IPS-15b (cell line): Measurements from ENCODE around the gene BCAS4.
"Not testable (repeated sequence)": the region's sequence is repeated elsewhere in the genome, so short reads cannot be mapped to it uniquely, and the experiment has no call there.

Experiments used
- H3K27me3 ChIP-seq: one replicate; pipeline ENCODE4 v1.6.1; 2013; ENCODE audit warnings: low read length; ENCODE audit not compliant: control insufficient read depth, insufficient read depth
- H3K36me3 ChIP-seq: one replicate; pipeline ENCODE4 v1.6.1; 2013; ENCODE audit warnings: low read length; ENCODE audit not compliant: control insufficient read depth, insufficient read depth
- H3K4me1 ChIP-seq: one replicate; pipeline ENCODE4 v1.6.1; 2013; ENCODE audit warnings: mild to moderate bottlenecking, low read length; ENCODE audit not compliant: control insufficient read depth, insufficient read depth
- H3K4me3 ChIP-seq: one replicate; pipeline ENCODE4 v1.5.1; 2013; ENCODE audit warnings: low read depth, low read length
- H3K9ac ChIP-seq: one replicate; pipeline ENCODE4 v1.6.1; 2013; ENCODE audit warnings: low read depth, mild to moderate bottlenecking, low read length
- H3K9me3 ChIP-seq: one replicate; pipeline ENCODE4 v1.6.1; 2013; ENCODE audit warnings: mild to moderate bottlenecking, low read length; ENCODE audit not compliant: control insufficient read depth, insufficient read depth

Gene BCAS4

DNA sequence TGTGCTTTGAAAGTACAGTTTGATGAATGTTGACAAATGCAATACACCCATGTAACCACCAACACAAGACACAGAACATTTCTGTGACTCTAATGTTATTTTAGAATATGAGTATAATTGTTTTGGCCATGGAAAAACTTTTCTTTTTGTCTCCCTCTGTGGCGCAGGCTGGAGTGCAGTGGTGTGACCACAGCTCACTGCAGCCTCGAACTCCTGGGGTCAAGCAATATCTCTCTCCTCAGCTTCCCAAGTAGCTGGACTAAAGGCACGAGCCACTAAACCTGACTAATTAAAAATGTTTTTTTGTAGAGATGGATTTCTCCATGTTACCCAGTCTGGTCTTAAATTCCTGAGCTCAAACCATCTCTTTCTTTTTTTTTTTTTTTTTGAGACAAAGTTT, 20.3 kb upstream of the BCAS4 start:
- H3K9me3 ChIP-seq: no peaks in the 10 kb centered on the region
- no peak overlapping the region for H3K9ac ChIP-seq
- H3K27me3 ChIP-seq: no peaks in the 10 kb centered on the region
- no peak overlapping the region for H3K4me3 ChIP-seq
- no peaks in the 10 kb centered on the region for H3K36me3 ChIP-seq
- no peaks in the 10 kb centered on the region for H3K4me1 ChIP-seq

DNA sequence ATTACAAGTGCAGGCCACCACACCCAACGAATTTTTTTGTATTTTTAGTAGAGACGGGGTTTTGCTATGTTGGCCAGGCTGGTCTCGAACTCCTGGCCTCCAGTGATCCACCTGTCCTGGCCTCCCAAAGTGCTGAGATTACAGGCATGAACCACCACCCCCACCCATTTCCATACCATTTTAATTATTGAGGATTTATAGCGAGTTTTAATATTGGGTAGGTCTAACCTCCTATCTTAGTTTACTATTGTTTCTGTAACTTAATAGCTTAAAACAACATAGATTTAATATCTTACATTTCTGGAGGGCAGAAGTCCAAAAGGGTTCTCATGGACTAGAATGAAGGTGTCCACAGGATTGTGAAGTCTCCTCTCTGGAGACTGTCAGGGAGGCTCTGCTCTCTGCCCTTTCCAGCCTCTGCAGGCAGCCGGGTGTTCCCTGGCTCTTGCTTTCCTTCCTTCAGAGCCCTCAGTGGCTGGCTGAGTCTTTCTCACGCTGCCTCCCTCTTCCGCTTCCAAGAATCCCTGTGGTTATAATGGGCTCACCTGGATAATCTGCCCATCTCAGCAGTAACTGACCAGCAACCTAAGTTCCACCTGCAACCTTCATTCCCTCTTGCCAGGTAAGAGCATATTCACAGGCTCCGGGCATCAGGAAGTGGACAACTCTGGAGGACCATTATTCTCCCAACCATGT, 18.6 kb upstream of the BCAS4 start:
- H3K27me3 ChIP-seq: no peaks in the 10 kb centered on the region
- no peak overlapping the region for H3K9ac ChIP-seq
- no peaks in the 10 kb centered on the region for H3K36me3 ChIP-seq

DNA sequence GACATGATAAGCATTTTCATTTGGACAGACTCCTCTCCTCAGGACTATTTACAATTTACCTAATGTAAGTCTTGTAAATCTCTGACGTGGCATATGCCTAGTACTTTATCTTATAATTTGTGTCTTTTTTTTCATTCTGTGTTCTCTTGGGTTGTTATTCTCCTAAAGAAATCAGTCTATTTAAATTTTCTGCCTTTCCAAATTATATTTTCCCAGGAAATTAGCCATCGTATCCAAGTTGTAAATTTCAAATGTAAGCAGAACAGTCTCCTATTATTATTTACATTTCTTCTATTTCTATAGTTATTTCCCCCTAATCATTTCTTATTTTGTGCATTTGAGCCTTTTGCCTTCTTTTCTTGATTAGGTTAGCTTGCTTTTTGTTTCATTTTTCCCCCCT, 17.5 kb upstream of the BCAS4 start:
- Histone ChIP-seq H3K4me3 (no peak overlapping the region), H3K9ac (no peak overlapping the region), H3K9me3 (no peaks in the 10 kb centered on the region)

More for the DNA sequence above, 18.6 kb upstream of the BCAS4 start:
- H3K9me3 ChIP-seq: no peaks in the 10 kb centered on the region
- H3K4me1 ChIP-seq: no peaks in the 10 kb centered on the region
- no peak overlapping the region for H3K4me3 ChIP-seq

DNA sequence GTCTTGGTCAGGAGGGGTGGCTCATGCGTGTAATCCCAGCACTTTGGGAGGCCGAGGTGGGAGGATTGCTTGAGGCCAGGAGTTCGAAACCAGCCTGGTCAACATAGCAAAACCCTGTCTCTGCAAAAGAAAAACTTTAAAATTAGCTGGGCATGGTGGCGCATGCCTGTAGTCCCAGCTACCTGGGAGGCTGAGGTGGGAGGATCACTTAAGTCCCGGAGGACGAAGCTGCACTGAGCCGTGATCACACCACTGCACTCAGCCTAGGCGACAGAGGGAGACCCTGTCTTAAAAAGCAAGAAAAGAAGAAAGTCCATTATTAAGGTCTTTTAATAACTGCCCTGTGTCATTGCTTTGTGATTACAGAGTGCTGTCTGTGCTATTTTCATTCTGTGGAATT, 15.9 kb upstream of the BCAS4 start:
- not testable (repeated sequence) for H3K36me3 ChIP-seq, H3K9me3 ChIP-seq, H3K27me3 ChIP-seq, H3K4me3 ChIP-seq, H3K4me1 ChIP-seq, H3K9ac ChIP-seq

More for the DNA sequence above, 17.5 kb upstream of the BCAS4 start:
- Histone ChIP-seq H3K4me1 (no peaks in the 10 kb centered on the region), H3K27me3 (no peaks in the 10 kb centered on the region), H3K36me3 (no peaks in the 10 kb centered on the region)

DNA sequence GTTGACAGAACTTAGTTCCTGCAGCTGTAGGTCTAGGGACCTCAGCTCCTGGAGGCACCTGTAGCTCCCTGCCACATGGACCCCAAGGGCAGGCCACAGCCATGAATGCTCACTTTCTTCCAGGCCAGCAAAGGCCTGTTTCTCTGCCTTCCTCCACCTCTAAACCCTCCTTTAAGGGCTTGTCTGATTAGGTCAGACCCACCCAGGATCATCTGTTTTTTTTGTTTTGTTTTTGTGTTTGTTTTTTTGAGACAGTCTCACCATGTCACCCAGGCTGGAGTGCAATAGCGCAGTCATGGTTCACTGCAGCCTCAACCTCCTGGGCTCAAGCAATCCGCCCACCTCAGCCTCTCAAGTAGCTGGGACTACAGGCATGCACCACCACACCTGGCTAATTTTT, 11.5 kb upstream of the BCAS4 start:
- no peak overlapping the region for H3K4me3 ChIP-seq

DNA sequence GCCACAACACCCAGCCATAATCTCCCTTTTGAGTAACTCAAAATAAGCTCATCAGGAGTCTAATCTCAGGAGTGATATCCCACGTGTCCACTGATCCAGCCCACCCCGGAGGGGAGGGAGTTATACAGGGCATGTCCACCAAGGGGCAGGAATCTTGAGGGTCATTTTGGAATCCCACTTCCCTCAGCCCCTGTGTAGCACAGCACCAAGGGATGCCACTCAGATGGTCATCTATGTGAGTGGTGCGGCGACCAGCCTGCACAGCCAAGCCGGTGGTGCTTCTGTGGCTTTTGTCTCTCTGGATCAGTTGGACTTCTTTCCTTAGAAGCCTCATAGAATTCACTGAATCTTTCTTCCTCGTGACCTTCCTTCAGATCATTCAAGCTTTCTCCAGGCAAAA, 11.0 kb upstream of the BCAS4 start:
- H3K4me3 ChIP-seq: no peak overlapping the region
- no peak overlapping the region for H3K9ac ChIP-seq
- H3K27me3 ChIP-seq: no peaks in the 10 kb centered on the region
- H3K9me3 ChIP-seq: no peaks in the 10 kb centered on the region
- no peaks in the 10 kb centered on the region for H3K4me1 ChIP-seq
- no peaks in the 10 kb centered on the region for H3K36me3 ChIP-seq

More for the DNA sequence above, 11.5 kb upstream of the BCAS4 start:
- H3K27me3 ChIP-seq: no peaks in the 10 kb centered on the region
- H3K4me1 ChIP-seq: no peaks in the 10 kb centered on the region
- no peaks in the 10 kb centered on the region for H3K36me3 ChIP-seq
- H3K9me3 ChIP-seq: no peaks in the 10 kb centered on the region
- H3K9ac ChIP-seq: no peak overlapping the region

DNA sequence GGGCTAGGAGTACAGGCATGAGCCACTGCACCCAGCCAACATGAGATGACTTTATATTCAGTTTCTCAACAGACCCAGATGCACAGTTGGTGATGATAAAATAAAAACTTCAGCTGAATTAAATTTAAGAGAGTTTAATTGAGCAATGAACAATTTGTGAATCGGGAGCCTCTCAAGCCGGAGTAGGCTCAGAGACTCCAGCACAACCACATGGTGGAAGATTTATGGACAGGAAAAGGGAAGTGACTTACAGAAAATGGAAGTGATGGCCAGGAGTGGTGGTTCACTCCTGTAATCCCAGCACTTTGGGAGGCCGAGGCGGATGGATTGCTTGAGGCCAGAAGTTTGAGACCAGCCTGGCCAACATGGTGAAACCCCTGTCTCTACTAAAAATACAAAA, 10.4 kb upstream of the BCAS4 start:
- H3K36me3 ChIP-seq: no peaks in the 10 kb centered on the region
- H3K9ac ChIP-seq: no peak overlapping the region
- H3K4me1 ChIP-seq: no peaks in the 10 kb centered on the region
- no peaks in the 10 kb centered on the region for H3K9me3 ChIP-seq
- no peak overlapping the region for H3K4me3 ChIP-seq
- no peaks in the 10 kb centered on the region for H3K27me3 ChIP-seq

DNA sequence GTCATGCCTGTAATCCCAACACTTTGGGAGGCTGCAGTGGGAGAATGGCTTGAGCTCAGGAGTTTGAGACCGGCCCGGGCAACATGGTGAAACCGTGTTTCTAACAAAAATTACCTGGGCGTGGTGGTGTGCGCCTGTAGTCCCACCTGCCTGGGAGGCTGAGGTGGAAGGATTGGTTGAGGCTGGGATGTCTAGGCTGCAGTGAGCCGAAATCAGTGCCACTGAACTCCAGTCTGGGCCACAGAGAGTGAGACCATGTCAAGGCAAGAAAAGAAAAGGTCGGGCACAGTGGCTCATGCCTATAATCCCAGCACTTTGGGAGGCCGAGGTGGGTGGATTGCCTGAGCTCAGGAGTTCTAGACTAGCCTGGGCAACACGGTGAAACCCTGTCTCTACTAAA, 8.2 kb upstream of the BCAS4 start:
- no peak overlapping the region for H3K9ac ChIP-seq
- H3K9me3 ChIP-seq: no peaks in the 10 kb centered on the region
- H3K36me3 ChIP-seq: no peaks in the 10 kb centered on the region

DNA sequence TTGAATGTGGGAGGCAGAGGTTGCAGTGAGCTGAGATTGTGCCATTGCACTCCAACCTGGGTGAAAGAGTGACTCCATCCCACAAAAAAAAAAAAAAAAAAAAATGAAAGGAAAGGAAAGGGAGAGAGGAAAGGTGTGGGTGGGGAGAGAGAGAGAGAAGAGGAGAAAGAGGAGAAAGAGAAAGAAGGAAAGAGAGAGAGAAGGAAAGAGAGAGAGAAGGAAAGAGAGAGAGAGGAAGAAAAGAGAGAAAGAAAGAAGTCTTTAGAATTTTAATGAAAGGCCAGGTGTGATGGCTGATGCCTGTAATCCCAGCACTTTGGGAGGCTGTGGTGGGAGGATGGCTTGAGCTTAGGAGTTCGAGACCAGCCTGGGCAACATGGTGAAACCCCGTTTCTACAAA, 7.7 kb upstream of the BCAS4 start:
- Histone ChIP-seq H3K9ac (no peak overlapping the region), H3K4me1 (peaks cover 8% of the 10 kb centered on the region), H3K4me3 (no peak overlapping the region), H3K9me3 (no peaks in the 10 kb centered on the region), H3K27me3 (no peaks in the 10 kb centered on the region), H3K36me3 (no peaks in the 10 kb centered on the region)

More for the DNA sequence above, 8.2 kb upstream of the BCAS4 start:
- no peaks in the 10 kb centered on the region for H3K27me3 ChIP-seq
- H3K4me1 ChIP-seq: peaks cover 8% of the 10 kb centered on the region
- H3K4me3 ChIP-seq: no peak overlapping the region

DNA sequence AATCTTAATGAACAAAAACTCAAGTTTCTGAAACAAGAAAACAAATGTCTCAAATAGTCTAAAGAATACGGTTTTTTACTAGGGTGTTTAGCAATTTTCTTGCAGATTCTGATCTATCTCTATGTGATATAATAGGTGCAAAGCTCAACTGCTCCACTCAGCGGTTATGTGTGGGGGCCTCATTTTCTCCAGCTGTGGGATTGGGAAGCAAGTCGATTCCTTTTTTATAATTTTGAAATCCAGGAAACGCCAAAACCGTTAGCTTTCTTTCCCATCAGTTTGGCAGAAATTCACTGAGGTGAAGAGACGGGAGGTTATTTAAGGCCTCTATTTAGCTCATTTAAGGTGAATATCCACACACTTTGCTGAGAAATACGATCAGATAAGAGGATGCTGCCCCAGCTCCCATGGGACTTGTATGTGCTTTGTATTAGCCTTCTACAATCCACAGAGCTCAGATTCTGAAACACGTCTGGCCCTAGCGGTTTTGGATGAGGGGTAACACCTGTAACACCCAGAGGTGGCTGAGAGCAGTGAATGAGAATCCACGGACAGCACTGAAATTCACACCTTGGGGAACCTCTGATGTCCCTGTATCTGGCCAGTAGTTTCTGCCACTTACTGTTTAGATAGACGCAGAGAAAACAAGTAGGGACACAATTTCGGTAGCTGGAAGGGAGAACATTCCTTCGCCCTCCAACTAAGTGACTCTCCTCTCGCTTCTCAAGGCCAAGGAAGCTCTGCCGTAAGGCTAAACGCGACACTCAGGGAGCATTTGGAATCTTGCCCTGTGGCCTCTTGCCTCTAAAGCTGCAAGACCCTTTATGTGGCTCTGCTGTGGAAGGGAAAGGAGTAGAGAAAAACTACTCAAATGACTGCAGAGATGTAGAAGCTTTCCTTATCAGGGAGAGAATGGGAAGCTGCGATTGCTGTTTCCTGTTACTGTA, 6.5 kb upstream of the BCAS4 start:
- no peaks in the 10 kb centered on the region for H3K9me3 ChIP-seq
- no peak overlapping the region for H3K4me3 ChIP-seq
- H3K9ac ChIP-seq: no peak overlapping the region
- no peaks in the 10 kb centered on the region for H3K36me3 ChIP-seq
- H3K27me3 ChIP-seq: no peaks in the 10 kb centered on the region
- H3K4me1 ChIP-seq: peaks cover 8% of the 10 kb centered on the region

DNA sequence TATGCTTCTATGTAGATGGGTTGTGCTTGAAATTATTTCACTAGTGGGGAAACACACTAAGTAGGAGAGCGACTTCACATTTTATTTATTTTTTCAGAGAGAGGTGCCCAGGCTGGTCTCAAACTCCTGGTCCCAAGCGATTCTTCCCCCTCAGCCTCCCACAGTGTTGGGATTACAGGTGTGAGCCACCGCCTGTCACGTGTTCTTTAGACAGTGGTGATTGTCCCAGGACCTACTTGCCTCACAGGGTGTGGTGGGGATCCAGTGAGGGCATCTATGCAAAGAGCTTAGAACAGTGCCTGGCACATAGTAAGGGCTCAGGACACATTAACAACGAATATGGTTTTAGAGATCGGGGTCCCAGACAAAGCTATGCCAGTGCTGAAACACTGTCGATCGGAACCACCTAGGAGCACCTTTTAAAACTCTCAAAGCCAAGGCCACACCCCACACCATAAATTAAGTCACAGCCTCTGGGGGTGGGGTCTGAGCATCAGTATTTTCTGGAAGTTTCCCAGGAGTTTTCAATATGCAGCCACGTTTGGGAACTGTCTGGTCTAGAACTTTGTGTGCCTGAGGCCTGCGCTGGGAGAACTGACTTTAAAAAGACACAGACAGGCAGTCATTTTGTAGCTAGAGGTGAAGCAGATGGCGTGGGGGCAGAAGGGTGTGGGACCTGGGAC, 4.8 kb upstream of the BCAS4 start:
- H3K4me1 ChIP-seq: peaks cover 8% of the 10 kb centered on the region
- no peak overlapping the region for H3K4me3 ChIP-seq
- H3K9me3 ChIP-seq: no peaks in the 10 kb centered on the region
- no peaks in the 10 kb centered on the region for H3K36me3 ChIP-seq
- no peaks in the 10 kb centered on the region for H3K27me3 ChIP-seq
- H3K9ac ChIP-seq: no peak overlapping the region
